ENCODE measurements around the gene WDR6. TPM values are rescaled to one million over a fixed set of nuclear protein-coding genes. Genes with fewer than 3 reads are reported as not detected.
A peak's percentile ranks its signal among the peaks of the same experiment; 100 is the strongest.

Gene WDR6
- total RNA-seq, 1 donor from 2014 or later, result 131 TPM

GRCh38 chr3:48982686-48983085 lies 24.5 kb upstream of the WDR6 start:
- no peaks in the 10 kb centered on the region for H3K9me3 ChIP-seq (ENCODE audit: low read depth)
- no peak overlapping the region for H3K4me3 Mint-ChIP-seq
- peaks cover 18% of the 10 kb centered on the region for H3K36me3 Mint-ChIP-seq
- H4K20me1 ChIP-seq (ENCODE audit: low read depth), result peaks cover 3% of the 10 kb centered on the region
- no peaks in the 10 kb centered on the region for H3K9me3 Mint-ChIP-seq
- no peak overlapping the region for H3K4me2 ChIP-seq
- H3K4me1 ChIP-seq, result no peaks in the 10 kb centered on the region
- no peaks in the 10 kb centered on the region for H3K4me1 Mint-ChIP-seq
- H3K79me2 ChIP-seq (ENCODE audit: low read depth), result no peaks in the 10 kb centered on the region
- peaks cover 2% of the 10 kb centered on the region for H3F3A ChIP-seq (ENCODE audit: low read depth)
- H3K36me3 ChIP-seq, result no peaks in the 10 kb centered on the region
- no peak overlapping the region for H2AFZ ChIP-seq (replicated peaks)
- no peak overlapping the region for H3K9ac ChIP-seq
- no peak overlapping the region for H3K27ac ChIP-seq
- peaks cover 9% of the 10 kb centered on the region for H3K27me3 Mint-ChIP-seq (ENCODE audit: insufficient read depth, low read depth)
- H3K27ac Mint-ChIP-seq, result peak overlapping the region; percentile 26
- no peaks in the 10 kb centered on the region for H3K27me3 ChIP-seq
- no peak overlapping the region for H3K4me3 ChIP-seq
- DNase-seq (ENCODE audit: low spot score), result no peak
- TF ChIP-seq EZH2 (IDR thresholded peaks at IDR 0.05) (no peak), CTCF (IDR thresholded peaks at IDR 0.05) (no peak), EZH2phosphoT487 (IDR thresholded peaks at IDR 0.05) (no peak)

- peaks cover 18% of the 10 kb centered on the region for H3K36me3 Mint-ChIP-seq
- H3K4me1 Mint-ChIP-seq, result peaks cover 3% of the 10 kb centered on the region
- H2AFZ ChIP-seq (replicated peaks), result no peak overlapping the region
- no peak overlapping the region for H3K27ac Mint-ChIP-seq
- peaks cover 6% of the 10 kb centered on the region for H3F3A ChIP-seq (ENCODE audit: low read depth)
- no peak overlapping the region for H3K9ac ChIP-seq
- H3K4me3 ChIP-seq, result no peak overlapping the region
- no peak overlapping the region for H3K4me2 ChIP-seq
- H4K20me1 ChIP-seq (ENCODE audit: low read depth), result peaks cover 3% of the 10 kb centered on the region
- no peaks in the 10 kb centered on the region for H3K9me3 ChIP-seq (ENCODE audit: low read depth)
- H3K9me3 Mint-ChIP-seq, result no peaks in the 10 kb centered on the region
- peaks cover 1% of the 10 kb centered on the region for H3K79me2 ChIP-seq (ENCODE audit: low read depth)
- H3K27me3 ChIP-seq, result no peaks in the 10 kb centered on the region
- no peak for DNase-seq (ENCODE audit: low spot score)
- H3K4me3 Mint-ChIP-seq, result no peak overlapping the region
- peaks cover 9% of the 10 kb centered on the region for H3K27me3 Mint-ChIP-seq (ENCODE audit: insufficient read depth, low read depth)
- no peaks in the 10 kb centered on the region for H3K4me1 ChIP-seq
- no peaks in the 10 kb centered on the region for H3K36me3 ChIP-seq
- no peak overlapping the region for H3K27ac ChIP-seq
- TF ChIP-seq EZH2 (IDR thresholded peaks at IDR 0.05) (no peak), EZH2phosphoT487 (IDR thresholded peaks at IDR 0.05) (no peak), CTCF (IDR thresholded peaks at IDR 0.05) (no peak)
Measured at GRCh38 chr3:48983096-48983495, 24.1 kb upstream of the WDR6 start.

- Mint-ChIP-seq H3K27me3 (ENCODE audit: insufficient read depth, low read depth) (peaks cover 11% of the 10 kb centered on the region), H3K4me1 (peaks cover 12% of the 10 kb centered on the region), H3K9me3 (no peaks in the 10 kb centered on the region), H3K27ac (peak overlapping the region; percentile 33), H3K36me3 (peaks cover 13% of the 10 kb centered on the region), H3K4me3 (peak overlapping the region; percentile 56)
- no peaks in the 10 kb centered on the region for H3K27me3 ChIP-seq
- H3K9me3 ChIP-seq (ENCODE audit: low read depth), result no peaks in the 10 kb centered on the region
- peaks cover 15% of the 10 kb centered on the region for H3F3A ChIP-seq (ENCODE audit: low read depth)
- no peak overlapping the region for H2AFZ ChIP-seq (replicated peaks)
- peaks cover 5% of the 10 kb centered on the region for H3K4me1 ChIP-seq
- peaks cover 15% of the 10 kb centered on the region for H3K79me2 ChIP-seq (ENCODE audit: low read depth)
- no peak overlapping the region for H3K4me3 ChIP-seq
- no peak for DNase-seq (ENCODE audit: low spot score)
- H3K27ac ChIP-seq, result no peak overlapping the region
- H3K4me2 ChIP-seq, result no peak overlapping the region
- TF ChIP-seq EZH2 (IDR thresholded peaks at IDR 0.05) (no peak), CTCF (IDR thresholded peaks at IDR 0.05) (no peak), EZH2phosphoT487 (IDR thresholded peaks at IDR 0.05) (no peak)
- H4K20me1 ChIP-seq (ENCODE audit: low read depth), result peaks cover 3% of the 10 kb centered on the region
- no peaks in the 10 kb centered on the region for H3K36me3 ChIP-seq
- no peak overlapping the region for H3K9ac ChIP-seq
Measured at GRCh38 chr3:48984663-48985062, 22.5 kb upstream of the WDR6 start.

Data from neural progenitor cell (in vitro differentiated cells).